HFF-Myc (cell line): ENCODE results near the gene LY6G6C.

Source experiments
- DNase-seq: peaks from one replicate; pipeline ENCODE4 v3.0.0-alpha.2; 2011; ENCODE audit warnings: low read depth; ENCODE audit errors: extremely low read depth
- H3K4me3 ChIP-seq: replicated peaks from 2 replicates; pipeline ENCODE4 v1.5.1; 2011; ENCODE audit warnings: low read depth, mild to moderate bottlenecking, control low read depth, low read length
- TF ChIP-seq, protein P1 (sequence below): IDR thresholded peaks from 2 replicates; pipeline ENCODE4 v1.5.1; 2012; ENCODE audit warnings: mild to moderate bottlenecking, low read depth, low read length, control low read depth; ENCODE audit errors: missing control alignments

LY6G6C gene

DNA sequence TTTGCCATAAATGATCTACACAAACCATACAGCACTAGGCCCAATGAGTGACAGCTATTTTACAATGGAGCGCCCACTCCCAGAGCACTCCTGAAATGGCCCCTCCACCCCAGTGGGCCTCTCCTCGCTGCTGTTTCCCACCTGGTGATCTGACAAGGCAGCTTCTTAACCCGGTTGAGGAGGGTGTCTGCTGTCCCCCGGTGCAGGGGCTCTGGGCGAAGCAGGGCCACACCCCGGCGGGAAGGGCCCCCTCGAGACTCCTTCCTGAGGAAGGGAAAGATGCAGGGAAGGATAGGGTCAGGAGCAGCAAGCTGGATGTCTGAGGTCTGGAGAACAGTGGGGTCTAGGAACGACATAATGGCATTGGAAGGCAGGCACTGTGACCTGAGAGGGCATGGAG is 28.7 kb downstream of the LY6G6C start:
- H3K4me3 ChIP-seq = no peak overlapping the region
- no peak for DNase-seq
- TF ChIP-seq, protein P1, sequence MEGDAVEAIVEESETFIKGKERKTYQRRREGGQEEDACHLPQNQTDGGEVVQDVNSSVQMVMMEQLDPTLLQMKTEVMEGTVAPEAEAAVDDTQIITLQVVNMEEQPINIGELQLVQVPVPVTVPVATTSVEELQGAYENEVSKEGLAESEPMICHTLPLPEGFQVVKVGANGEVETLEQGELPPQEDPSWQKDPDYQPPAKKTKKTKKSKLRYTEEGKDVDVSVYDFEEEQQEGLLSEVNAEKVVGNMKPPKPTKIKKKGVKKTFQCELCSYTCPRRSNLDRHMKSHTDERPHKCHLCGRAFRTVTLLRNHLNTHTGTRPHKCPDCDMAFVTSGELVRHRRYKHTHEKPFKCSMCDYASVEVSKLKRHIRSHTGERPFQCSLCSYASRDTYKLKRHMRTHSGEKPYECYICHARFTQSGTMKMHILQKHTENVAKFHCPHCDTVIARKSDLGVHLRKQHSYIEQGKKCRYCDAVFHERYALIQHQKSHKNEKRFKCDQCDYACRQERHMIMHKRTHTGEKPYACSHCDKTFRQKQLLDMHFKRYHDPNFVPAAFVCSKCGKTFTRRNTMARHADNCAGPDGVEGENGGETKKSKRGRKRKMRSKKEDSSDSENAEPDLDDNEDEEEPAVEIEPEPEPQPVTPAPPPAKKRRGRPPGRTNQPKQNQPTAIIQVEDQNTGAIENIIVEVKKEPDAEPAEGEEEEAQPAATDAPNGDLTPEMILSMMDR = no peak

DNA sequence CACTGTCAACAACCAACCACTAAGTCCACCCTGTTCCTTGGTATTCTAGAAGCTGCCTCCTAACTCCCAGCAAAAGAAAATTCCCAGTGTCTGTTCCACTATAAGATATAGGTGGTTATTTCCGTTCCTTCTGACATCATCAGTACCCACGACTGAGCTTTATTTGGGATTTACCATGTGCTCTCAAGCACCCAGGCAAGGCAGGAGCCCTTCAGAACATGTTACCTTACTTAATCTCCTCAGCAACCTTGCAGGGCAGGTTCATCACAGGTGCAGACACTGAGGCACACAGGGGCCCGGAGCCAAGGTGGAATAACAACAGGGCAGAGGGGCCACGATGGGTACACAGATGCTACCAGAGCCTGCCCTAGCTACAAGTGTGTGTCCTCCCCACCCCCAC is 29.2 kb downstream of the LY6G6C start:
- no peak for DNase-seq
- TF ChIP-seq, protein P1 = no peak
- H3K4me3 ChIP-seq = no peak overlapping the region

DNA sequence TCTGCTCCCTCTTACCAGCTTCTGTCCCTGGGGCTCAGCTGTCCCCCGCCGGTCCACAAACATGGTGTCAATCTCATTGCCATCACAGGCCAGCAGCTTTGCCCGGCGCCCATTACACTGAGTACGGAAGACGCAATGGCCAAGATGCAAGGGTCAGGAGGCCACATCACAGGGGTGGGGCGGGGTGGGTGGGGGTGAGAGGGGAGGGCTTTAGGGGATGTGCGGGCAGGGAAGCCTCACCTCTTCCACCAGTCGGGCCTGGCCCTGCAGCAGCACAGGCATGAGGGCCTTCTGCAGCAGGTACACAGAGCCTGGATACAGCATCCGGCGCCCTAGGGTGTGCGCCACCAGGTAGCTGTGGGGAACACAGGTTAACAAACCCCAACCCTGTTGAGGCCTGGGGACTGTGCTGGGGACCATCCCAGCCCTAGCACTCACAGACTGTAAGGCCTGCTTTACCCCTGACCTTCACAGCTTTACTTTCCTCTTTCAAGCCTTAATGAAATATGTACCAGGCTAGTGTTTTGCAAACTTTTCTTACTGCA is 29.9 kb downstream of the LY6G6C start:
- TF ChIP-seq, protein P1 = no peak
- DNase-seq = no peak
- H3K4me3 ChIP-seq = no peak overlapping the region

DNA sequence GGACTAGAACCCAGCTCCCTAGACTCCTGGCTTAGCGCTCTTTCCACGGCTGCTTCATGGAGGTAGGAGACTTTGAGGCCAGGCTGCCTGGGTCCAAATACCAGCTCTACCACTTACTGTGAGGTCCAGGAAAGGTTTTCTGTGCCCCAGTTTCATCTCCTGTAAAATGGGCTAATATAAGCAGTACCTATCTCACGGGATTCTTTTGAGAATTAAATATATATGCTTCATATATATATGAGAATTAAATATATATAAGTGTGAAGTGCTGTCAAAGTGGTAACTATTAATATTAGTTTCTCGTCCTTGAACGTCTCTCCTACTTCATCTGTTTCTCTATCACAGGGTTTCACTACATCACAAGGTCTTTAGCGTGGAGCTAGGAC is 30.5 kb downstream of the LY6G6C start:
- TF ChIP-seq, protein P1 = no peak
- H3K4me3 ChIP-seq = no peak overlapping the region
- no peak for DNase-seq

DNA sequence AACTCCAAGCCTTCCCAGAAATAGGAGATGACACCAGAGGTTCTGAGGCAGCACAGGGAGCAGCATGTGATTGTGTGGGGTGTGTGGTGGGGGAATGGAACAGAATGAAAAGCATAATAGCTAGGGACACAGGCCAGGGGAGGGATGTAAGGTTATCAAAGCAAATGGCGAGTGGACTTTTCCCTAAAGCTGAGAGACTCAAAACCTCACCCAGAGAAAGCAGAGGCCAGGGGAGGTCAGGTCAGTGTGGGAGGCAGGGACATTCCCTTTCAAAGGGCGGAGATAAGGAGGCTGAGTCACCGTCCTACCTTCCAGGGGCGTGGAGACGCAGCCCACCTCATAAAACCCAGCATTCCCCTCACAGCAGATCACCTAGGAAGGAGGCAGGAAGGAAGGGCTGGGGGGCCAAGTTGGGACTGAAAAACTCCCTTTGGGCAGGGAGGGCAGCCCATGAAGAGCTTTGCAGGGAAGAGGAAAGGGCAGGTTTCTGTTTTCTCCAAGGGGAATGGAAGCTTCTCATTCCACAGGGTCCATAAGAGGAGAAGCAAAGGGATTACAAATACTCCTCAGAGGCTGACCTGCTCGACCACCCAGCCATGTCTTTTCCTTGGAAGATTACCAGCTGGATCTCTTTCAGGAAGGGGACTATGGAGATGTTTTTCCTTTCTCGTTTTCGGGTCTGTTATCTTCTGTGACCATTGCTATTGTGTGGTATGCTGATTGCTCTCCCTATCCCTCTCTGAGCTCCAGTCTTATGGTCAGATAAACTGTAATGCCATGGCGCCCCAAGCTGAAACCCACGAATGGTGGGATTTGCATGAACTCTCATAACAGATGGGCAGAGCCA is 31.1 kb downstream of the LY6G6C start:
- H3K4me3 ChIP-seq = no peak overlapping the region
- TF ChIP-seq, protein P1 = no peak

DNA sequence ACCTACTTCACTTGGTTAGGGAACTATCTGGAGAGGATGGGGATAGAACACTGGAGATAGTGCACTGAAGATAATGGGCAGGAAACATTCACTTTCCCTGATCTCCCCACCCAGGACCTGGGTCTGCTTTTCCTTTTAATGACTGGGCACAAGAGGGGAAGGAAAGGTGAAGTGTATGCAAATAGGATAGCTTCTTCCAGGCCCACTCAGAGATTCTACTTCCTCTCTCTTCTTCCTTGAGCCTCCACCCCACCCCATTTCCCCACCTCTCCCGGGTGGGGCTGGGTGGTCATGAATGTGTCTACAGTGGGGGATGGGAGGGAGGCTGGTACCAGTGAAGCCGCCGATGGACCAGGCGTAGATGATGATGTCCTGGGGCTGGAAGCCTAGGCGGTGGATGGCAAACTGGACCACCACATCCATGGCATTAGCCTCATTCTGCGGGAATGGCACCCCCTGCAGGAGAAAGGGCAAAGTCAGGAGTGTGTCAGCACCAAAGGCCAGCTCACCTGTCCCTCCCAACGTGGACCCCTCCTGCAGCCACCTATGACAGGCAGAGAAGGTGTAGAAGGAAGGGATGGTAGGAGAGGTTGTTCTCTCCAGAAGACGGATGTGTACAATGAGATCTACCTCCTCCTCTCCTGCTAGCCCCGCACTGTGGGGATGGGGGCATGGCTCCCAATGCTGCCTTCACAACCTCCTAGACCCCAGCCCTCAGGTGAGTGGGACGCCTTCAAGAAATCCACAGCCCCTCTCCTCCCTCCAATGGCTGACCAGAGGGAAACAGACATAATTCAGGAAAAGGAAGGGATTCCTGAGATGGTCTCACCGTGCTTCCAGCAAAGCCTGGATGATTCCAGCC is 32.1 kb downstream of the LY6G6C start:
- H3K4me3 ChIP-seq = no peak overlapping the region
- TF ChIP-seq, protein P1 = peak; percentile 51
- DNase-seq = no peak

More for the DNA sequence above, 31.1 kb downstream of the LY6G6C start:
- no peak for DNase-seq
